Measurements from ENCODE around the gene WNT9B.

Gene WNT9B

GRCh38 chr17:46814446-46814845 is 36.9 kb upstream of the WNT9B start:
- H3K36me3 ChIP-seq (ENCODE audit: control insufficient read depth, insufficient read depth, low read length) = no peaks in the 10 kb centered on the region
- H3K27ac ChIP-seq (ENCODE audit: insufficient read depth, low read depth, low read length, poor library complexity, severe bottlenecking) = no peak overlapping the region
- no peak overlapping the region for H3K4me3 ChIP-seq (ENCODE audit: insufficient read depth, low read depth, low read length)
- H3K9me3 ChIP-seq (ENCODE audit: control insufficient read depth, low read length) = no peaks in the 10 kb centered on the region
- 81 to 82% methylated on average over 7 of the region's 7 CpGs for WGBS, 2 experiments
- peaks cover 45% of the 10 kb centered on the region for H3K27me3 ChIP-seq (ENCODE audit: control insufficient read depth, insufficient read depth, low read length, poor library complexity, severe bottlenecking)
- peaks cover 20% of the 10 kb centered on the region for H3K4me1 ChIP-seq (ENCODE audit: control insufficient read depth, insufficient read depth, low read length)

DNA sequence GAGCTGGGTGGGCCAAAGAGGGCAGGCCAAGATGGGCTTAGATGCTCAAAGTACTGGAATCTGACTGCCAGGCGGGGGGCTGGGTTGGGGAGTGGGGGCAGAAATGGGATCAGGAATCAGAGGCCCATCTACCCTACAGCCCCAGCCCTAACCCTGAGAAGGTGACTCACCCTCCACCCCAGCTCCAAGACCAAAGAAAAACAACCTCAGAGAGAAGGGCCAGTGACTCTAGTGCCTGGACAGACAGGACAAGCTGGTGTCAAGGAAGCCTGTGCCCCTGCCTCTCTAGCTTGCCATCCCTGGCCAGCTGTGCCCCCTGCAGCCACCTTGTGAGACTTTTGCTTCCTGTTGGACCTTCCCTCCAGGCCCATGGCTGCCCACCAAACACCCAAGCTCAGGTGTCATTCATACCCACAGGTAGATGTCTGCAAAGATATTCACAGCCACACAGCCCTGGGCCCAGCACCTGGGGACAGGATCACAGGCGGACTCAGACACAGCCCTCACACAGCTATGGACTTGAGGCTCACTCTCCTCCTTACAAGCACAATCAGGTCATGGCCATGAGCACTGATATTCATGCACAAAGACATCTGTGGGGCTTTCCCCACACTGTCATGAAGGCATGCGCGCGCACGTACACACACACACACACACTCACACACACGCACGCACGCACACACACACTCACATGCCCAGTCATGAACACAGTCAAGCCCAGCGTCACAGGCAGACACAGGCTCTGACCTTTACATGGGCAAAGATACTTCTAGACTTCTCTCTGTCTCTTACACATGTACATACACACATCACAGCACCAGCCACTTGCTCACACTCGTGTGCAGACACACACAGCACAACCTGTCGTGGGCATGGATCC is 35.7 kb upstream of the WNT9B start:
- Histone ChIP-seq H3K36me3 (ENCODE audit: control insufficient read depth, insufficient read depth, low read length) (no peaks in the 10 kb centered on the region), H3K4me3 (ENCODE audit: insufficient read depth, low read depth, low read length) (no peak overlapping the region), H3K9me3 (ENCODE audit: control insufficient read depth, low read length) (no peaks in the 10 kb centered on the region), H3K4me1 (ENCODE audit: control insufficient read depth, insufficient read depth, low read length) (peaks cover 32% of the 10 kb centered on the region), H3K27me3 (ENCODE audit: control insufficient read depth, insufficient read depth, low read length, poor library complexity, severe bottlenecking) (peaks cover 58% of the 10 kb centered on the region), H3K27ac (ENCODE audit: insufficient read depth, low read depth, low read length, poor library complexity, severe bottlenecking) (no peak overlapping the region)
- WGBS, 2 experiments = 82 to 87% methylated on average over 12 of the region's 12 CpGs

- Histone ChIP-seq H3K4me1 (ENCODE audit: control insufficient read depth, insufficient read depth, low read length) (peaks cover 36% of the 10 kb centered on the region), H3K27me3 (ENCODE audit: control insufficient read depth, insufficient read depth, low read length, poor library complexity, severe bottlenecking) (peaks cover 74% of the 10 kb centered on the region), H3K4me3 (ENCODE audit: insufficient read depth, low read depth, low read length) (no peak overlapping the region)
These were observed 34.1 kb upstream of the WNT9B start for GRCh38 chr17:46817151-46817900.

GRCh38 chr17:46817901-46818209 is 33.5 kb upstream of the WNT9B start:
- no peak overlapping the region for H3K4me3 ChIP-seq (ENCODE audit: insufficient read depth, low read depth, low read length)
- peaks cover 78% of the 10 kb centered on the region for H3K27me3 ChIP-seq (ENCODE audit: control insufficient read depth, insufficient read depth, low read length, poor library complexity, severe bottlenecking)

More at GRCh38 chr17:46817151-46817900, 34.1 kb upstream of the WNT9B start:
- Histone ChIP-seq H3K9me3 (ENCODE audit: control insufficient read depth, low read length) (no peaks in the 10 kb centered on the region), H3K36me3 (ENCODE audit: control insufficient read depth, insufficient read depth, low read length) (no peaks in the 10 kb centered on the region), H3K27ac (ENCODE audit: insufficient read depth, low read depth, low read length, poor library complexity, severe bottlenecking) (no peak overlapping the region)
- 7 to 9% methylated on average over 18 to 21 of the region's 22 CpGs for WGBS, 2 experiments

DNA sequence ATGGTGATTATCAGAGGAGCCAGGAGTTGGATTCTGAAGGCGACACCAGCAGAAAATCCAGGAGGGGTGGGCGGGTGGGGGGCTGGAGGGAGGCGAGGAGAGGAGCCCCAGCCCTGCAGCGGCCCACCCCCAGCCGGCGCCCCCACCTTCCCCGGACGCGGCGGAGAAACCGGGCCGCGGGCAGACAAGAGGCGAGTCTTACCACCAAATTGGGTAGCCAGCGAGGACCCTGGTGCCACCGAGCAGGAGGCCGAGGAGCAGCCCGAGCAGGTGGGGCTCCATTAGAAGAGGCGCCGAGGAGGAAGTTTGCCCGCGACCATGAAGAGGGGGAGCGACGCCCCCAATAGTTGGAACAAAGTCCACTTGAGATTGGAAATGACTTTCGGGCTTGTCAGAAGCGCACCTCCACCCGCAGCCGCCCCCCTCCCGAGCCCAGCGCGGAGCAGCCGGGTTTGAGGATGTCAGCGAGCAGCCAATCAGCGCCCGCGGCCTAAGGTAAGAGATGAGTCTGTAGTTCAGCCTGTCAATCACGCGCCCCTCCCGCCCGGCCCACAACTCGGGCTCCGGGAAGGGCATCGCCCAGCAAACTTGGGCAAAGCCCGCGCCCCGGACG is 33.0 kb upstream of the WNT9B start, which contains the start of gene WNT3:
Gene WNT3, minus strand, starts transcription at position 377 of the 613 bp plus-strand sequence. Its CDS starts 95 bp downstream, at position 282.
- H3K4me1 ChIP-seq (ENCODE audit: control insufficient read depth, insufficient read depth, low read length) = peaks cover 34% of the 10 kb centered on the region
- H3K27ac ChIP-seq (ENCODE audit: insufficient read depth, low read depth, low read length, poor library complexity, severe bottlenecking) = no peak within 1 kb of the TSS
- 0 to 1% methylated on average over 47 of the region's 47 CpGs for WGBS, 2 experiments
- no peaks in the 10 kb centered on the region for H3K9me3 ChIP-seq (ENCODE audit: control insufficient read depth, low read length)
- peak within 1 kb of the TSS; percentile 40 for H3K4me3 ChIP-seq (ENCODE audit: insufficient read depth, low read depth, low read length)
- peaks cover 81% of the 10 kb centered on the region for H3K27me3 ChIP-seq (ENCODE audit: control insufficient read depth, insufficient read depth, low read length, poor library complexity, severe bottlenecking)
- no peaks in the 10 kb centered on the region for H3K36me3 ChIP-seq (ENCODE audit: control insufficient read depth, insufficient read depth, low read length)

More at GRCh38 chr17:46817901-46818209, 33.5 kb upstream of the WNT9B start:
- H3K27ac ChIP-seq (ENCODE audit: insufficient read depth, low read depth, low read length, poor library complexity, severe bottlenecking) = no peak overlapping the region
- H3K9me3 ChIP-seq (ENCODE audit: control insufficient read depth, low read length) = no peaks in the 10 kb centered on the region
- WGBS, 2 experiments = 2 to 3% methylated on average over 4 to 5 of the region's 5 CpGs
- peaks cover 34% of the 10 kb centered on the region for H3K4me1 ChIP-seq (ENCODE audit: control insufficient read depth, insufficient read depth, low read length)
- no peaks in the 10 kb centered on the region for H3K36me3 ChIP-seq (ENCODE audit: control insufficient read depth, insufficient read depth, low read length)

- H3K27me3 ChIP-seq (ENCODE audit: control insufficient read depth, insufficient read depth, low read length, poor library complexity, severe bottlenecking) = peaks cover 84% of the 10 kb centered on the region
These were observed 32.2 kb upstream of the WNT9B start for GRCh38 chr17:46818929-46819859.

GRCh38 chr17:46819906-46820351 is 31.5 kb upstream of the WNT9B start:
- Histone ChIP-seq H3K27ac (ENCODE audit: insufficient read depth, low read depth, low read length, poor library complexity, severe bottlenecking) (no peak overlapping the region), H3K27me3 (ENCODE audit: control insufficient read depth, insufficient read depth, low read length, poor library complexity, severe bottlenecking) (peaks cover 84% of the 10 kb centered on the region), H3K9me3 (ENCODE audit: control insufficient read depth, low read length) (no peaks in the 10 kb centered on the region), H3K4me3 (ENCODE audit: insufficient read depth, low read depth, low read length) (peak overlapping the region; percentile 40), H3K36me3 (ENCODE audit: control insufficient read depth, insufficient read depth, low read length) (no peaks in the 10 kb centered on the region), H3K4me1 (ENCODE audit: control insufficient read depth, insufficient read depth, low read length) (peaks cover 34% of the 10 kb centered on the region)
- 1 to 2% methylated on average over 24 of the region's 24 CpGs for whole genome bisulfite sequencing, 2 experiments

More at GRCh38 chr17:46818929-46819859, 32.2 kb upstream of the WNT9B start:
- Histone ChIP-seq H3K4me1 (ENCODE audit: control insufficient read depth, insufficient read depth, low read length) (peaks cover 34% of the 10 kb centered on the region), H3K4me3 (ENCODE audit: insufficient read depth, low read depth, low read length) (peak overlapping the region; percentile 40), H3K27ac (ENCODE audit: insufficient read depth, low read depth, low read length, poor library complexity, severe bottlenecking) (no peak overlapping the region), H3K36me3 (ENCODE audit: control insufficient read depth, insufficient read depth, low read length) (no peaks in the 10 kb centered on the region), H3K9me3 (ENCODE audit: control insufficient read depth, low read length) (no peaks in the 10 kb centered on the region)
- WGBS, 2 experiments = 0 to 1% methylated on average over 72 of the region's 72 CpGs

- peaks cover 34% of the 10 kb centered on the region for H3K4me1 ChIP-seq (ENCODE audit: control insufficient read depth, insufficient read depth, low read length)
- peaks cover 75% of the 10 kb centered on the region for H3K27me3 ChIP-seq (ENCODE audit: control insufficient read depth, insufficient read depth, low read length, poor library complexity, severe bottlenecking)
- H3K4me3 ChIP-seq (ENCODE audit: insufficient read depth, low read depth, low read length) = no peak overlapping the region
- WGBS, 2 experiments = 45 to 50% methylated on average over 13 of the region's 13 CpGs
- H3K9me3 ChIP-seq (ENCODE audit: control insufficient read depth, low read length) = no peaks in the 10 kb centered on the region
- no peak overlapping the region for H3K27ac ChIP-seq (ENCODE audit: insufficient read depth, low read depth, low read length, poor library complexity, severe bottlenecking)
- H3K36me3 ChIP-seq (ENCODE audit: control insufficient read depth, insufficient read depth, low read length) = no peaks in the 10 kb centered on the region
These were observed 30.6 kb upstream of the WNT9B start for GRCh38 chr17:46820592-46821450.

Measured in ectodermal cell (in vitro differentiated cells).